Thyroid gland (tissue), 4 donors: ENCODE results near the gene ABHD1. TPM values are rescaled to one million over a fixed set of nuclear protein-coding genes. Genes with fewer than 3 reads are reported as not detected.

Experiments used
- DNase-seq, 2 donors: peaks; one replicate each; pipeline ENCODE4 v3.0.0-alpha.2; 2019
- H3K27ac ChIP-seq, 3 donors: fragments of 200-600 bp; sonication (generic); 1 replicate in 2 of 3; 2 replicates in 1 of 3; pipeline ENCODE4 v1.5.1; 2016 to 2019; ENCODE audit warnings: mild to moderate bottlenecking in 1 of 3, moderate library complexity in 1 of 3
- H3K27me3 ChIP-seq: fragments of 200-600 bp; sonication (generic); one replicate; pipeline ENCODE4 v1.5.1; 2019
- H3K36me3 ChIP-seq, 2 donors: fragments of 200-600 bp; sonication (generic); one replicate each; pipeline ENCODE4 v1.5.1; 2016 to 2019
- H3K4me1 ChIP-seq, 2 donors: fragments of 200-600 bp; sonication (generic); one replicate each; pipeline ENCODE4 v1.5.1; 2017 to 2019
- H3K4me3 ChIP-seq, 3 donors: fragments of 200-600 bp; sonication (generic); replicated peaks in 1 of 3; 1 replicate in 2 of 3; 2 replicates in 1 of 3; pipeline ENCODE4 v1.5.1; 2016; ENCODE audit warnings: mild to moderate bottlenecking in 1 of 3
- H3K9me3 ChIP-seq: fragments of 200-600 bp; sonication (generic); one replicate; pipeline ENCODE4 v1.5.1; 2017
- POLR2A ChIP-seq, 2 donors: fragments of 450-650 bp; IDR thresholded peaks; one replicate each; pipeline ENCODE4 v1.6.1; 2017; ENCODE audit warnings: antibody characterized with exemption in 2 of 2, mild to moderate bottlenecking in 2 of 2, moderate library complexity in 1 of 2
- WGBS, 2 donors: methylation state at CpG; one replicate each; pipeline ENCODE4 v1.1.5; 2017; 5-methylcytosine and 5-hydroxymethylcytosine counted together
- intact Hi-C: fragments of 100-400 bp; cut with DNase I; formaldehyde crosslinking; loops from one replicate; pipeline ENCODE4 v1.15.1; 2023
- total RNA-seq, 4 donors: library from RNA; depleted of rRNA; stranded (reverse); fragments of >200 nt; gene quantifications; one replicate each; pipeline ENCODE4 v1.2.3, GENCODE V29; 2016
- TF ChIP-seq, protein P1 (sequence below), 6 experiments: fragments of 200-600 bp in 3 of 6; fragments of 450-650 bp in 3 of 6; sonication (generic) in 3 of 6; IDR thresholded peaks; one replicate each; pipeline ENCODE4 v1.5.1; 2016 to 2019; ENCODE audit warnings: antibody characterized with exemption in 6 of 6, mild to moderate bottlenecking in 2 of 6, inconsistent platforms in 1 of 6, moderate library complexity in 1 of 6

ABHD1 gene
- total RNA-seq, 4 donors from 2014 or later = 0.44 to 1.1 (median 0.76) TPM

DNA sequence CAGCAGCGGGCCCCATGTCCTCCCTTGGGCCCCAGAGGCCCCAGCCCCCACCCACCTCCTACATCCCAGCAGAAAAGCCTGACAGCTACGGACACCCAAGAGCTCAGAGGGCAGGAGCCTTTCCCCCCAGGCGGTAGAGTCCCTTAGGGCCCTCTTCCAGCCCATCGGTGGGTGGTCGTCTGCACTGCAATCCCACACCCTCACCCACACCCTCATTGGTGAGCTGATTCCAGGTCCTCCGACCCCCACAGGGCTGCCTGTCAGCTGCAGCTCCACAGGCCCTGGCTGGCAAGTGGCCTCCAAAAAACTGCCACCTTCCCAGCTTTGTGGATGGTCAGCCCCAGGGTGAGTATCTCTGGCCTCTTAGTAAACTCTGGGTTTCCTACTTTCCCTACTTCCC lies 35.7 kb downstream of the ABHD1 start:
- intact Hi-C loops = no loop called here
- no peak overlapping the region for H3K4me3 ChIP-seq
- H3K27me3 ChIP-seq = no peaks in the 10 kb centered on the region
- no peak for TF ChIP-seq POLR2A (IDR thresholded peaks at IDR 0.05)
- TF ChIP-seq, protein P1, sequence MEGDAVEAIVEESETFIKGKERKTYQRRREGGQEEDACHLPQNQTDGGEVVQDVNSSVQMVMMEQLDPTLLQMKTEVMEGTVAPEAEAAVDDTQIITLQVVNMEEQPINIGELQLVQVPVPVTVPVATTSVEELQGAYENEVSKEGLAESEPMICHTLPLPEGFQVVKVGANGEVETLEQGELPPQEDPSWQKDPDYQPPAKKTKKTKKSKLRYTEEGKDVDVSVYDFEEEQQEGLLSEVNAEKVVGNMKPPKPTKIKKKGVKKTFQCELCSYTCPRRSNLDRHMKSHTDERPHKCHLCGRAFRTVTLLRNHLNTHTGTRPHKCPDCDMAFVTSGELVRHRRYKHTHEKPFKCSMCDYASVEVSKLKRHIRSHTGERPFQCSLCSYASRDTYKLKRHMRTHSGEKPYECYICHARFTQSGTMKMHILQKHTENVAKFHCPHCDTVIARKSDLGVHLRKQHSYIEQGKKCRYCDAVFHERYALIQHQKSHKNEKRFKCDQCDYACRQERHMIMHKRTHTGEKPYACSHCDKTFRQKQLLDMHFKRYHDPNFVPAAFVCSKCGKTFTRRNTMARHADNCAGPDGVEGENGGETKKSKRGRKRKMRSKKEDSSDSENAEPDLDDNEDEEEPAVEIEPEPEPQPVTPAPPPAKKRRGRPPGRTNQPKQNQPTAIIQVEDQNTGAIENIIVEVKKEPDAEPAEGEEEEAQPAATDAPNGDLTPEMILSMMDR (IDR thresholded peaks at IDR 0.05) = no peak
- H3K36me3 ChIP-seq = no peaks in the 10 kb centered on the region
- no peak overlapping the region for H3K27ac ChIP-seq
- H3K4me1 ChIP-seq = no peaks in the 10 kb centered on the region
- H3K9me3 ChIP-seq = no peaks in the 10 kb centered on the region
- DNase-seq = no peak
- 67 to 78% methylated on average over 4 to 6 of the region's 6 CpGs for WGBS, 2 donors

DNA sequence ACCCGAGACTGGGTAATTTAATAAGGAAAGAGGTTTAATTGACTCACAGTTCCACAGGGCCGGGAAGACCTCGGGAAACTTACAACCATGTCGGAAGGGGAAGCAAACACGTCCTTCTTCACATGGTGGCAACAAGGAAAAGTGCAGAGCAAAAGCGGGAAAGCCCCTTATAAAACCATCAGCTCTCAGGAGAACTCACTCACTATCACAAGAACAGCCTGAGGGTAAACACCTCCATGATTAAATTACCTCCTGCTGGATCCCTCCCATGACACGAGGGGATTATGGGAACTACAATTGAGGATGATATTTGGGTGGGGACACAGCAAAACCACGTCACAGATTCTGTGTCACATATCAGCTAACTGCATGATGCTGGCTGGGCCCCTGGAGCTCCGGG lies 36.6 kb downstream of the ABHD1 start:
- 76 to 80% methylated on average over 9 of the region's 9 CpGs for WGBS, 2 donors
- no peak overlapping the region for H3K27ac ChIP-seq
- no peaks in the 10 kb centered on the region for H3K27me3 ChIP-seq
- no peak for TF ChIP-seq POLR2A (IDR thresholded peaks at IDR 0.05)
- TF ChIP-seq, protein P1 (IDR thresholded peaks at IDR 0.05) = no peak
- H3K4me3 ChIP-seq = no peak overlapping the region
- intact Hi-C loops = no loop called here
- H3K9me3 ChIP-seq = no peaks in the 10 kb centered on the region
- H3K4me1 ChIP-seq = no peaks in the 10 kb centered on the region
- H3K36me3 ChIP-seq = no peaks in the 10 kb centered on the region
- no peak for DNase-seq

DNA sequence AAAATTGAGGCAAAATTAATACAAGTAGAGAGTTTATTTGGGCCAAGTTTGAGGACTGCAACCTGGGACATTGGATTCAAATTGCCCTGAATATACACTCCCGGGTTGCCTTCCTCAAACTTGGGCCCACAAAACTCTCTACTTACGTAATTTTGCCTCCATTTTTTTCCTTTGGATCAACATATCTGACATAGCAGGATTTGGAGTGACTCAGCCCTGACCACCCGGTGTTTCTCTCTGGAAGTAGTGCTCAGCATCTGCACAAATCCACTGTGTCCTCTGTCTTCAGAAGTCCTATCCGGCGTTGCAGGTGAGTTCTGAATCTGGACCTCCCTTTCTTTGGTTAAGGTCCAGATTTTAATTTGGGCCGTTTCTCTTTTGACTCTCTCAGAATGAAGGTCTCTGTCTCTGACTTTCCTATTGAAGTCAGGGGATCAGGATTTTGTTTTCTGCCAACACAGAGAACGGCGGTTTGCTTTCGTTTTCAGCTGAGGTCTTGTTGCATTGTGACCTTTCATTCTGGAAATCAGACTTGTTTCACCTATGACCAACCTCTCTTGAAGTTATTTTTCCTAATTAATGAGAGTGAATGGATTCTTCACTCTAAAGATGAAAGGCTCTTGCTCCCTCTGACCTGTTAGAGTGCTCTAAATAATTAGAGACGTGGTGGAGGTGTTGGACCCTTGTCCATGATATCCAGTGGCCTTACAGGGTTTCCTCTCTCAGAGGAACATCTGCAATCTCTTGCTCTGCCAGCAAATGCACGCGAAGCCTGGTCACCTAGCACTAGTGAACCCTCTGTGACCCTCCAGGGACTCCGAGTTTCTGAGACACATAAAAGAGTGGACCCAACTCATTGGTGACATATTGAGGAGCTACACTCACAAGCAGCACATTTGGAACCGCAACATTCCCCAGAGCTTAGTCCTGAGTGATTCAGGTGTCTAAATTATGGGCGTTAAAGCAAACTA lies 38.8 kb downstream of the ABHD1 start:
- no peaks in the 10 kb centered on the region for H3K4me1 ChIP-seq
- no peak for TF ChIP-seq POLR2A (IDR thresholded peaks at IDR 0.05)
- TF ChIP-seq, protein P1 (IDR thresholded peaks at IDR 0.05) = no peak
- no peaks in the 10 kb centered on the region for H3K27me3 ChIP-seq
- no peak overlapping the region for H3K4me3 ChIP-seq
- 87 to 89% methylated on average over 15 of the region's 15 CpGs for WGBS, 2 donors
- no peaks in the 10 kb centered on the region for H3K9me3 ChIP-seq
- intact Hi-C loops = no loop called here
- DNase-seq = no peak
- no peaks in the 10 kb centered on the region for H3K36me3 ChIP-seq
- no peak overlapping the region for H3K27ac ChIP-seq

DNA sequence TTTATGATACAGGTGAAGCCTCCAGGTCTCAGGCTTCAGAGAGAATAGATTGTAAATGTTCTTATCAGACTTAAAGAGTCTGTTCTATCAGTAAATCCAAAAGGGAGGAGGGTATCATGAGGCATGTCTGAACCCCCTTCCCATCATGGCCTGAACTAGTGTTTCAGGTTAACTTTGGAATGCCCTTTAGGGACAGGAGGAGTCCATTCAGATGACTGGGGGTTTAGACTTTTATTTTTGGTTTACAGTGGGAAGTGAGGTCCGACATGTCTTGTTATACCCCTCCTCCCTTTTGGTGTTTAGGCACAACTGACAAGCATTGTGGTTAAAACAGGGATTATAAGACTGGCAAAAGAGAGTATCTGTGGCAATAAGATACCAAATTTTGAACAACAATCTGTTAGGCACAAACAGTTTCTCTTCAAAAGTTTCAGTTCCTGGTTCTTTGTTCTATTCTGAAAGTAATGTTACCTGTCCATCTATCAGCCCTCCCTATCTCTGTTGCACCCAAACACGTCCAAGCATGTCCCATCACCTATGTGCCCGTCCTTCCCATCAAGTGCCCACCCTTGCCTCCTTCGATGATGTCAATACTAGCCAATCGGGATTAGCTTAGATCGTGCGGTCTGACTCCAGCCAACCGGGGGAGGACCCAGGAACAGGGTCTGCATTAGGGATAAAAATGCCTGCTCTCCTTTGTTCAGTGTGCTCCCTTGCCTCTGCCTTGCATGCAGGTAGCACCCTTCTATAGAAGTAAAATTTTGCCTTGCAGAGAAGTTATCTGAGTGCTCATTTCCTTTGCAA lies 41.5 kb downstream of the ABHD1 start:
- no peaks in the 10 kb centered on the region for H3K36me3 ChIP-seq
- H3K27ac ChIP-seq = no peak overlapping the region
- peaks cover 0 to 6% of the 10 kb centered on the region in 2 donors for H3K4me1 ChIP-seq
- intact Hi-C loops = no loop called here
- H3K4me3 ChIP-seq = no peak overlapping the region
- DNase-seq = no peak
- no peaks in the 10 kb centered on the region for H3K27me3 ChIP-seq
- no peaks in the 10 kb centered on the region for H3K9me3 ChIP-seq
- no peak for TF ChIP-seq POLR2A (IDR thresholded peaks at IDR 0.05)
- TF ChIP-seq, protein P1 (IDR thresholded peaks at IDR 0.05) = no peak
- 87 to 92% methylated on average over 8 of the region's 8 CpGs for WGBS, 2 donors
